Measurements from ENCODE around the gene SPRR2G. TPM values are rescaled to one million over a fixed set of nuclear protein-coding genes. Genes with fewer than 3 reads are reported as not detected.
"Not testable (repeated sequence)": the region's sequence is repeated elsewhere in the genome, so short reads cannot be mapped to it uniquely, and the experiment has no call there.

The SPRR2G gene
- total RNA-seq, 2 donors from 2014 or later = not detected

GRCh38 chr1:153119491-153119971 is 31.2 kb downstream of the SPRR2G start:
- intact Hi-C loops (cut with DNase I) = no loop called here
- H3K9me3 ChIP-seq = no peaks in the 10 kb centered on the region
- TF ChIP-seq POLR2A (IDR thresholded peaks at IDR 0.05) = peak in 1 of 3 donors; percentile 30
- TF ChIP-seq CTCF (IDR thresholded peaks at IDR 0.05) = no peak
- H3K4me3 ChIP-seq = no peak overlapping the region
- peak overlapping the region; percentile 20 to 95 (median 77) for H3K27ac ChIP-seq
- no peaks in the 10 kb centered on the region for H3K36me3 ChIP-seq (replicated peaks in 1 of 2; ENCODE audit: insufficient read depth in 1 of 2, low read depth in 2 of 2)
- 6 to 9% methylated on average over 3 of the region's 3 CpGs for WGBS, 2 donors
- H3K4me1 ChIP-seq = peaks cover 65% of the 10 kb centered on the region
- ATAC-seq (peak; percentile 70), DNase-seq (peak; percentile 65 to 78 (median 71))
- no peaks in the 10 kb centered on the region for H3K27me3 ChIP-seq

GRCh38 chr1:153115264-153115663 is 35.4 kb downstream of the SPRR2G start:
- H3K9me3 ChIP-seq; H3K27me3 ChIP-seq; intact Hi-C loops (cut with DNase I); H3K36me3 ChIP-seq (replicated peaks in 1 of 2; ENCODE audit: insufficient read depth in 1 of 2, low read depth in 2 of 2); DNase-seq; H3K4me3 ChIP-seq; H3K27ac ChIP-seq; ATAC-seq: not testable (repeated sequence)
- peaks cover 35% of the 10 kb centered on the region for H3K4me1 ChIP-seq

GRCh38 chr1:153113416-153113815 is 37.3 kb downstream of the SPRR2G start, which contains the start of gene SPRR2F:
Gene SPRR2F (minus strand): TSS chr1:153113516. CDS start chr1:153112733, 783 bp downstream.
- WGBS, 2 donors = 85 to 88% methylated on average over 3 of the region's 3 CpGs
- intact Hi-C loops (cut with DNase I) = no loop called here
- TF ChIP-seq CTCF (IDR thresholded peaks at IDR 0.05) = no peak
- no peak for TF ChIP-seq POLR2A (IDR thresholded peaks at IDR 0.05)
- no peak within 1 kb of the TSS for H3K4me3 ChIP-seq
- no peaks in the 10 kb centered on the region for H3K9me3 ChIP-seq
- H3K27ac ChIP-seq = no peak within 1 kb of the TSS
- peaks cover 19% of the 10 kb centered on the region for H3K4me1 ChIP-seq
- no peaks in the 10 kb centered on the region for H3K36me3 ChIP-seq (replicated peaks in 1 of 2; ENCODE audit: insufficient read depth in 1 of 2, low read depth in 2 of 2)
- ATAC-seq = no peak
- H3K27me3 ChIP-seq = no peaks in the 10 kb centered on the region
- DNase-seq = no peak

GRCh38 chr1:153112454-153112853 is 38.2 kb downstream of the SPRR2G start:
- H3K27ac ChIP-seq; ATAC-seq; H3K4me1 ChIP-seq; H3K36me3 ChIP-seq (replicated peaks in 1 of 2; ENCODE audit: insufficient read depth in 1 of 2, low read depth in 2 of 2); intact Hi-C loops (cut with DNase I); H3K4me3 ChIP-seq; DNase-seq; H3K27me3 ChIP-seq; H3K9me3 ChIP-seq: not testable (repeated sequence)
- 47 to 59% methylated on average over 5 of the region's 5 CpGs for WGBS, 2 donors

- intact Hi-C loops (cut with DNase I) = no loop called here
- H3K9me3 ChIP-seq = no peaks in the 10 kb centered on the region
- H3K4me1 ChIP-seq = no peaks in the 10 kb centered on the region
- DNase-seq (no peak), ATAC-seq (no peak)
- TF ChIP-seq POLR2A (IDR thresholded peaks at IDR 0.05) (no peak), CTCF (IDR thresholded peaks at IDR 0.05) (no peak)
- H3K36me3 ChIP-seq (replicated peaks in 1 of 2; ENCODE audit: insufficient read depth in 1 of 2, low read depth in 2 of 2) = no peaks in the 10 kb centered on the region
- WGBS, 2 donors = 94 to 95% methylated on average over 5 of the region's 5 CpGs
- H3K27ac ChIP-seq = no peak overlapping the region
- no peaks in the 10 kb centered on the region for H3K27me3 ChIP-seq
- no peak overlapping the region for H3K4me3 ChIP-seq
These were observed 50.4 kb downstream of the SPRR2G start for GRCh38 chr1:153100245-153100644.

Small RNA genes lying within 50 kb of the gene (small RNA-seq; reads per million reads assigned to genes)
- gene SPRR2C = not detected

Other genes with a start within 250 kb of the SPRR2G start
- gene IVL, start 242.3 kb downstream of the SPRR2G start, total RNA-seq = not detected
- not detected for gene SPRR5, start 203.7 kb downstream of the SPRR2G start, total RNA-seq
- not detected for gene SPRR4, start 180.2 kb downstream of the SPRR2G start, total RNA-seq
- not detected for gene SPRR1A, start 166.8 kb downstream of the SPRR2G start, total RNA-seq
- gene SPRR3, start 149.1 kb downstream of the SPRR2G start, total RNA-seq = not detected
- not detected for gene SPRR1B, start 119.7 kb downstream of the SPRR2G start, total RNA-seq
- not detected for gene SPRR2D, start 109.8 kb downstream of the SPRR2G start, total RNA-seq
- gene SPRR2A, start 93.4 kb downstream of the SPRR2G start, total RNA-seq = not detected
- not detected for gene SPRR2B, start 79.3 kb downstream of the SPRR2G start, total RNA-seq
- gene SPRR2E, start 56.4 kb downstream of the SPRR2G start, total RNA-seq = not detected
- 1 to 10 TPM in 1 of 2 donors, not detected in 1; 1.3 TPM for gene SPRR2F, start 37.4 kb downstream of the SPRR2G start, total RNA-seq
- not detected for gene LELP1, start 52.5 kb upstream of the SPRR2G start, total RNA-seq
- not detected for gene PRR9, start 66.7 kb upstream of the SPRR2G start, total RNA-seq
- not detected for gene LORICRIN, start 108.8 kb upstream of the SPRR2G start, total RNA-seq
- not detected for gene PGLYRP3, start 162.1 kb upstream of the SPRR2G start, total RNA-seq
- not detected for gene PGLYRP4, start 198.0 kb upstream of the SPRR2G start, total RNA-seq
- 10 to 100 TPM; 19.5 to 43.2 TPM for gene S100A9, start 207.0 kb upstream of the SPRR2G start, total RNA-seq
- not detected for gene S100A12, start 224.7 kb upstream of the SPRR2G start, total RNA-seq
- 1 to 10 TPM in 1 of 2 donors, not detected in 1; 1.8 TPM for gene S100A8, start 240.2 kb upstream of the SPRR2G start, total RNA-seq